HepG2 (cell line): ENCODE data around the gene GPR62. TPM values are rescaled to one million over a fixed set of nuclear protein-coding genes. Genes with fewer than 3 reads are reported as not detected.

Experiments
- ASH2L ChIP-seq: fragments of 300-600, 200-600 bp; sonication (generic); IDR thresholded peaks from 2 replicates; pipeline ENCODE4 v1.7.0; 2017; ENCODE audit warnings: low read depth, mild to moderate bottlenecking, moderate library complexity, mixed read lengths, low read length; ENCODE audit not compliant: insufficient read length
- BCL6 ChIP-seq: IDR thresholded peaks from 2 replicates; pipeline ENCODE4 v1.6.1; 2016; ENCODE audit warnings: missing genetic modification reagents, missing compliant biosample characterization
- CAMTA2 ChIP-seq: sonication (generic); formaldehyde crosslinking; IDR thresholded peaks from 2 replicates; pipeline ENCODE4 v1.4.0; 2020; ENCODE audit warnings: mild to moderate bottlenecking, missing genetic modification reagents, borderline replicate concordance
- ETV6 ChIP-seq: sonication (generic); formaldehyde crosslinking; conservative IDR thresholded peaks from 2 replicates; pipeline ENCODE4 v1.4.0; 2020; ENCODE audit warnings: missing genetic modification reagents
- HNRNPUL1 ChIP-seq: fragments of 200-400 bp; formaldehyde crosslinking; IDR thresholded peaks from 2 replicates; pipeline ENCODE4 v1.6.1; 2017; ENCODE audit warnings: low read depth, mild to moderate bottlenecking, low read length, moderate library complexity
- JUN ChIP-seq: sonication (generic); formaldehyde crosslinking; IDR thresholded peaks from 2 replicates; pipeline ENCODE4 v1.4.0; 2020; ENCODE audit warnings: mild to moderate bottlenecking, missing genetic modification reagents
- MATR3 ChIP-seq: sonication (generic); formaldehyde crosslinking; IDR thresholded peaks from 2 replicates; pipeline ENCODE4 v1.4.0; 2020; ENCODE audit warnings: missing genetic modification reagents
- NAIF1 ChIP-seq: sonication (generic); formaldehyde crosslinking; IDR thresholded peaks from 2 replicates; pipeline ENCODE4 v1.5.0; 2020; ENCODE audit warnings: mild to moderate bottlenecking, missing genetic modification reagents, borderline replicate concordance
- PAX8 ChIP-seq: sonication (generic); formaldehyde crosslinking; IDR thresholded peaks from 2 replicates; pipeline ENCODE4 v1.8.0; 2022; ENCODE audit warnings: mild to moderate bottlenecking, missing genetic modification reagents, borderline replicate concordance
- PRPF4 ChIP-seq: fragments of 200-400 bp; formaldehyde crosslinking; IDR thresholded peaks from 2 replicates; pipeline ENCODE4 v1.6.1; 2016; ENCODE audit warnings: low read length, low read depth; ENCODE audit not compliant: poor library complexity, severe bottlenecking
- REPIN1 ChIP-seq: sonication (generic); formaldehyde crosslinking; IDR thresholded peaks from 2 replicates; pipeline ENCODE4 v1.8.0; 2022; ENCODE audit warnings: missing genetic modification reagents, low read depth, mild to moderate bottlenecking, borderline replicate concordance
- SSRP1 ChIP-seq: IDR thresholded peaks from 2 replicates; pipeline ENCODE4 v1.6.1; 2016; ENCODE audit warnings: control low read depth
- TCF7 ChIP-seq: sonication (generic); IDR thresholded peaks from 2 replicates; pipeline ENCODE4 v1.6.1; 2016; ENCODE audit warnings: antibody characterized with exemption, low read depth
- ZMYM2 ChIP-seq: sonication (generic); formaldehyde crosslinking; IDR thresholded peaks from 2 replicates; pipeline ENCODE4 v1.8.0; 2022; ENCODE audit warnings: mild to moderate bottlenecking, missing genetic modification reagents
- ZNF256 ChIP-seq: sonication (generic); formaldehyde crosslinking; conservative IDR thresholded peaks from 2 replicates; pipeline ENCODE4 v1.4.0; 2020; ENCODE audit warnings: missing genetic modification reagents
- ZNF331 ChIP-seq: sonication (generic); formaldehyde crosslinking; IDR thresholded peaks from 2 replicates; pipeline ENCODE4 v1.4.0; 2020; ENCODE audit warnings: missing genetic modification reagents
- ZNF432 ChIP-seq: sonication (generic); formaldehyde crosslinking; IDR thresholded peaks from 2 replicates; pipeline ENCODE4 v1.5.0; 2020; ENCODE audit warnings: missing genetic modification reagents, mild to moderate bottlenecking, borderline replicate concordance
- ZNF547 ChIP-seq: sonication (generic); formaldehyde crosslinking; IDR thresholded peaks from 2 replicates; pipeline ENCODE4 v1.5.1; 2020; ENCODE audit warnings: mild to moderate bottlenecking, missing genetic modification reagents
- ZNF619 ChIP-seq: sonication (generic); formaldehyde crosslinking; IDR thresholded peaks from 2 replicates; pipeline ENCODE4 v1.4.0; 2020; ENCODE audit warnings: mild to moderate bottlenecking, missing genetic modification reagents
- ZNF652 ChIP-seq: IDR thresholded peaks from 2 replicates; pipeline ENCODE4 v1.6.1; 2016; ENCODE audit warnings: low read depth, borderline replicate concordance
- ZSCAN21 ChIP-seq: sonication (generic); formaldehyde crosslinking; IDR thresholded peaks from 2 replicates; pipeline ENCODE4 v1.8.0; 2022; ENCODE audit warnings: mild to moderate bottlenecking, missing genetic modification reagents, moderate library complexity, borderline replicate concordance
- polyA plus RNA-seq, 8 experiments: library from polyadenylated mRNA; depleted of rRNA in 3 of 8; stranded (reverse) in 7 of 8; unstranded in 1 of 8; fragments of >200 nt; fragmentation: Illumina TruSeq in 4 of 8; extraction: Trizol in 4 of 8; gene quantifications; 2 replicates each; pipeline versions ENCODE4 v1.2.1 to v1.2.3, GENCODE V29; 2011 to 2016; ENCODE audit warnings: low read depth in 4 of 8, missing spikeins in 1 of 8, mixed read lengths in 1 of 8; ENCODE audit not compliant: insufficient read depth in 1 of 8
- total RNA-seq, 5 experiments: library from RNA; depleted of rRNA; stranded (reverse); fragments of >200 nt; fragmentation: Illumina TruSeq; extraction: Trizol; gene quantifications; 2 replicates each; pipeline ENCODE4 v1.2.3, GENCODE V29; 2016; ENCODE audit warnings: low read depth in 1 of 5
- TF ChIP-seq, protein P1 (sequence below): sonication (generic); formaldehyde crosslinking; IDR thresholded peaks from 2 replicates; pipeline ENCODE4 v1.5.0; 2020; ENCODE audit warnings: mild to moderate bottlenecking, missing genetic modification reagents
- TF ChIP-seq, protein P2 (sequence below): sonication (generic); IDR thresholded peaks from 2 replicates; pipeline ENCODE4 v1.6.1; 2016; ENCODE audit warnings: low read depth, borderline replicate concordance
- TF ChIP-seq, protein P3 (sequence below): sonication (generic); formaldehyde crosslinking; IDR thresholded peaks from 2 replicates; pipeline ENCODE4 v1.5.1; 2020; ENCODE audit warnings: missing genetic modification reagents, mild to moderate bottlenecking, borderline replicate concordance

GPR62 gene
- total and polyA plus RNA-seq, 2 of the 13 experiments (the other 11 are each of a cell fraction or from before 2014, with no cell fraction given), result not detected

DNA sequence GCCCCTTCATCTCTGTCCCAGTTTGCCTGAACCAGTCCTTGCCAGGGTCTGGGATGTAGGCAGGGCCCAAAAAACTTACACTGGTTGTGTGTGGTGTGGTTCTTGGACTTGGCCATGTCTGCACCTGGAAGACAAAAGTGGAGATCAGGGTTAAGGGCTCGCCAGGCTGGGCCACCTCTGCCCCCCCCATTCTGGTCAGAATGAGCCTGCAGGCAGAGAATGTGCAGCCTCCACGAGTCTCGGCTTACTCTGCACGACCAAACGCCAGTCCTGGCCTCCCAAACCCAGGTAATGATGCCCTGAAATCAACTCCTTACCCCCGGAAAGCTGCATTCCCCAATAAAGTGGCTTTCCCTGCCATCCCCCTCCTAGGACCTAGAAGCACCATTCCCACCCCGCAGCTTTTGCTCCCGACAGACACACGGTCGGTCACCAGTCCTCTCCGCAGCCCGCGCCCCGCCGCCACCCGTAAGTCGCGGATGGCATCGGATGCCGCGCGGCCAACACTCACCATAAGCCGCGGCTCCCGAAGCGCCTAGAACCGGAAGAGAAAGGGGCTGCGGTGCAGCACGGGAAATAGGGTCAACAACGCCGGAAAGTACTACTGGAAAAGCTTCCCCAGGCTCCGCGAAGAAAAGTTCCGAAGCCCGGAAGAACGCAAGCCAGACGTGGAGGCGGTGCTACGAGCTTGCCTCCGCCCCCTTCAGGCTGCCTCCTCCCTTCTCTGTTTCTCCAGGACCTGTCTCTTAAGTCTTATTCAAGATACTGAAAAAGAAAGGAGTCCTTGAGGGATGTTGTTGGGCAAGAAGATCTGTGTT is 40.4 kb downstream of the GPR62 start, which contains the start of gene RPL29 (continued):
- TF ChIP-seq MATR3, result no peak
- TF ChIP-seq, protein P1, sequence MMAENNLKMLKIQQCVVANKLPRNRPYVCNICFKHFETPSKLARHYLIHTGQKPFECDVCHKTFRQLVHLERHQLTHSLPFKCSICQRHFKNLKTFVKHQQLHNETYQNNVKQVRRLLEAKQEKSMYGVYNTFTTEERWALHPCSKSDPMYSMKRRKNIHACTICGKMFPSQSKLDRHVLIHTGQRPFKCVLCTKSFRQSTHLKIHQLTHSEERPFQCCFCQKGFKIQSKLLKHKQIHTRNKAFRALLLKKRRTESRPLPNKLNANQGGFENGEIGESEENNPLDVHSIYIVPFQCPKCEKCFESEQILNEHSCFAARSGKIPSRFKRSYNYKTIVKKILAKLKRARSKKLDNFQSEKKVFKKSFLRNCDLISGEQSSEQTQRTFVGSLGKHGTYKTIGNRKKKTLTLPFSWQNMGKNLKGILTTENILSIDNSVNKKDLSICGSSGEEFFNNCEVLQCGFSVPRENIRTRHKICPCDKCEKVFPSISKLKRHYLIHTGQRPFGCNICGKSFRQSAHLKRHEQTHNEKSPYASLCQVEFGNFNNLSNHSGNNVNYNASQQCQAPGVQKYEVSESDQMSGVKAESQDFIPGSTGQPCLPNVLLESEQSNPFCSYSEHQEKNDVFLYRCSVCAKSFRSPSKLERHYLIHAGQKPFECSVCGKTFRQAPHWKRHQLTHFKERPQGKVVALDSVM (CRISPR knock-in tag), result peak; percentile 74; the same call in 1 of the 2 replicates
- TF ChIP-seq, protein P2, sequence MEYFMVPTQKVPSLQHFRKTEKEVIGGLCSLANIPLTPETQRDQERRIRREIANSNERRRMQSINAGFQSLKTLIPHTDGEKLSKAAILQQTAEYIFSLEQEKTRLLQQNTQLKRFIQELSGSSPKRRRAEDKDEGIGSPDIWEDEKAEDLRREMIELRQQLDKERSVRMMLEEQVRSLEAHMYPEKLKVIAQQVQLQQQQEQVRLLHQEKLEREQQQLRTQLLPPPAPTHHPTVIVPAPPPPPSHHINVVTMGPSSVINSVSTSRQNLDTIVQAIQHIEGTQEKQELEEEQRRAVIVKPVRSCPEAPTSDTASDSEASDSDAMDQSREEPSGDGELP, result no peak
- TF ChIP-seq, protein P3, sequence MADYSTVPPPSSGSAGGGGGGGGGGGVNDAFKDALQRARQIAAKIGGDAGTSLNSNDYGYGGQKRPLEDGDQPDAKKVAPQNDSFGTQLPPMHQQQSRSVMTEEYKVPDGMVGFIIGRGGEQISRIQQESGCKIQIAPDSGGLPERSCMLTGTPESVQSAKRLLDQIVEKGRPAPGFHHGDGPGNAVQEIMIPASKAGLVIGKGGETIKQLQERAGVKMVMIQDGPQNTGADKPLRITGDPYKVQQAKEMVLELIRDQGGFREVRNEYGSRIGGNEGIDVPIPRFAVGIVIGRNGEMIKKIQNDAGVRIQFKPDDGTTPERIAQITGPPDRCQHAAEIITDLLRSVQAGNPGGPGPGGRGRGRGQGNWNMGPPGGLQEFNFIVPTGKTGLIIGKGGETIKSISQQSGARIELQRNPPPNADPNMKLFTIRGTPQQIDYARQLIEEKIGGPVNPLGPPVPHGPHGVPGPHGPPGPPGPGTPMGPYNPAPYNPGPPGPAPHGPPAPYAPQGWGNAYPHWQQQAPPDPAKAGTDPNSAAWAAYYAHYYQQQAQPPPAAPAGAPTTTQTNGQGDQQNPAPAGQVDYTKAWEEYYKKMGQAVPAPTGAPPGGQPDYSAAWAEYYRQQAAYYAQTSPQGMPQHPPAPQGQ (CRISPR knock-in tag), result no peak
- TF ChIP-seq ZNF256 (CRISPR knock-in tag), result peak; percentile 81; the same call in 1 of the 2 replicates
- peak; percentile 67 for TF ChIP-seq BCL6 (CRISPR knock-in tag)
- TF ChIP-seq PRPF4, result no peak
- TF ChIP-seq SSRP1, result 0 out of 2 replicates have a peak, but pooled peaks have one; percentile 58
- peak; percentile 86 for TF ChIP-seq ZNF547
- no peak for TF ChIP-seq ZNF652 (CRISPR knock-in tag)
- peak; percentile 93 for TF ChIP-seq REPIN1 (CRISPR knock-in tag)
- no peak for TF ChIP-seq CAMTA2 (CRISPR knock-in tag)
- TF ChIP-seq JUN (CRISPR knock-in tag), result no peak; the same call in 1 of the 2 replicates
- TF ChIP-seq ETV6 (CRISPR knock-in tag), result 0 out of 2 replicates have a peak, but pooled peaks have one; percentile 59
- TF ChIP-seq ZNF432, result no peak
- peak; percentile 50; the same call in 1 of the 2 replicates for TF ChIP-seq ZNF619 (CRISPR knock-in tag)
- peak; percentile 85 for TF ChIP-seq NAIF1 (CRISPR knock-in tag)
- no peak for TF ChIP-seq HNRNPUL1
- no peak for TF ChIP-seq ZMYM2 (CRISPR knock-in tag)
- TF ChIP-seq TCF7, result no peak
- peak; percentile 81; the same call in 1 of the 2 replicates for TF ChIP-seq ZSCAN21 (CRISPR knock-in tag)
- peak; percentile 96 for TF ChIP-seq ASH2L
- TF ChIP-seq PAX8 (CRISPR knock-in tag), result no peak
- peak; percentile 83 for TF ChIP-seq ZNF331 (CRISPR knock-in tag)
